PC-3 (cell line): ENCODE results near the gene INAVA.

ENCODE experiments used
- EZH2 ChIP-seq: fragments of 300-600 bp; sonication (generic); IDR thresholded peaks from one replicate; pipeline ENCODE4 v1.6.1; 2017; ENCODE audit warnings: antibody characterized with exemption, mild to moderate bottlenecking, low read length; ENCODE audit not compliant: unreplicated experiment
- TF ChIP-seq, protein P1 (sequence below): fragments of 300-600 bp; sonication (generic); conservative IDR thresholded peaks from 2 replicates; pipeline ENCODE4 v1.5.1; 2017; ENCODE audit warnings: antibody characterized with exemption, low read depth, mild to moderate bottlenecking, low read length

DNA sequence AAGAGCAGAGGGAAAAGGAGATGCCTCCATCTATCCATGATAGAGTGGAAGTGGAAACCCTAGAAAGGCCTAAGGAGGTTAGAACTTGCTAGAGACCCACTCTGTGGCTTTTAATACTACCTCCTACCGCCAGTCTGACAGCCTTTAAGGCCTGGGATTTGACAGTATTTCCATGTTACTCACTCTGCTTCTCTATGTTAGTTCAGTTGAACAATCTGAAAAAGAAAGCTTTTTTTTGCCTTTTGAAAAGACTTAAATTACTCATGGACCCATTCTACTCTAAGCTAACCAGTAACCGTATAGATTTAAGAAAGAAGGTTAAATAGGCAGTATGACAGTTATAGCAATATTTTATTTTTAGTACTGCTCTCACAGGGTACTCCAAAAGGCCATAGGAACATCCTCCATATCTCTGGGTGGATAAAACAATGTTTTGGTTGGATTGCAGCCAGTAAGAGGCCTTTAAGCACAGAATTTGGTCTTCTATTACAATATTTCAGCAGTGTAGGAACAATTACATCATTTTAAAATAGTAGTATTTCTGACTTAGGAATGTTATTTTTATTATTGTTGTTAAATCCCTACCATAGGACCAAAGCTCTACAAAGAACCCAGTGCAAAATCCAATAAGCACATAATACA, 37.9 kb upstream of the INAVA start:
- no peak for TF ChIP-seq EZH2
- TF ChIP-seq, protein P1, sequence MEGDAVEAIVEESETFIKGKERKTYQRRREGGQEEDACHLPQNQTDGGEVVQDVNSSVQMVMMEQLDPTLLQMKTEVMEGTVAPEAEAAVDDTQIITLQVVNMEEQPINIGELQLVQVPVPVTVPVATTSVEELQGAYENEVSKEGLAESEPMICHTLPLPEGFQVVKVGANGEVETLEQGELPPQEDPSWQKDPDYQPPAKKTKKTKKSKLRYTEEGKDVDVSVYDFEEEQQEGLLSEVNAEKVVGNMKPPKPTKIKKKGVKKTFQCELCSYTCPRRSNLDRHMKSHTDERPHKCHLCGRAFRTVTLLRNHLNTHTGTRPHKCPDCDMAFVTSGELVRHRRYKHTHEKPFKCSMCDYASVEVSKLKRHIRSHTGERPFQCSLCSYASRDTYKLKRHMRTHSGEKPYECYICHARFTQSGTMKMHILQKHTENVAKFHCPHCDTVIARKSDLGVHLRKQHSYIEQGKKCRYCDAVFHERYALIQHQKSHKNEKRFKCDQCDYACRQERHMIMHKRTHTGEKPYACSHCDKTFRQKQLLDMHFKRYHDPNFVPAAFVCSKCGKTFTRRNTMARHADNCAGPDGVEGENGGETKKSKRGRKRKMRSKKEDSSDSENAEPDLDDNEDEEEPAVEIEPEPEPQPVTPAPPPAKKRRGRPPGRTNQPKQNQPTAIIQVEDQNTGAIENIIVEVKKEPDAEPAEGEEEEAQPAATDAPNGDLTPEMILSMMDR: no peak
